NCI-H2107 treated with DMSO at 0.1 percent for 48 hours (cell line): Measurements from ENCODE around the gene NAPB.
"Not testable (repeated sequence)": the region's sequence is repeated elsewhere in the genome, so short reads cannot be mapped to it uniquely, and the experiment has no call there.

Experiments used
- DNase-seq: peaks from one replicate; lab custom pipeline; 2025; ENCODE audit not compliant: unreplicated experiment; lab: John Stamatoyannopoulos, UW

Gene NAPB

DNA sequence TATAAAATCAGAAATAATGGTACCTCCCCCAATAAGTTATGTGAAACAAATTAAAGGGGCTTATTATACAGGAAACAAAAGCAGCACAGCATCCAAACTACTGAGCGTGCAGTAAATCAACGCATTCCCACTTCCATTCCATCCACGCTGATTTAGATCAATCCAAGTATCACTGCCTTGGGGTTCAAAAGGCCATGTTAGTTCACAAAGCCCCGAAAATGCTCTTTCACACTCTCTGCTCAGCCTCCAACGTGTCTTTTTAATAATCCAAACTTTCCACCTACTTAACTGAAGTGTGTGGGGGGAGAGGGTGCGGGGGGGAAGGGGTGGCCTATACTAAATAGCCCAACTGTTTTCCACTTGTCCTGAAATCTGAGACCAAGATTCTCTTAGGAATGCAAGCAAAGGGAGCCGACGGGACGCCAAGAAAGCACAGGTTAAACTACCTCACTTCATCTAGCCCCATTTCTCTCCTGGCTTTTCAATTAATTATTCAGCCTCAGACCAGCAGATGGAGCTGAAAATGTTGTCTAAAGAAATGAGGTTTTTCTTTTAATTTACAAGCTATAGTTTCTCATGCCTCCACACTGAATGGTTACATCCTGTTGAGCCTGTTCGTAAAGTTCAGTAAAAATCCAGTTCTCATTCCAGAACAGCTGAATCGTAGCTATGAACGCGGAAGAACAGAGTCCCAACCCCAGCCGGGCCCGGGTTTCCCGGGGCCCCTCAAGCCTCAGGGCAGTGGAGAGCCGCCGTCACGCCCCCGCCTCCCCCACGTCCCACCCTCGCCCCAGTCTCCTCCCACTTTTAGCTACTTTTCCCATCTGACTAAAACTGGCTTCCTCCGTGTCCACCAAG is 71.7 kb downstream of the NAPB start:
- peak; percentile 22 for DNase-seq

DNA sequence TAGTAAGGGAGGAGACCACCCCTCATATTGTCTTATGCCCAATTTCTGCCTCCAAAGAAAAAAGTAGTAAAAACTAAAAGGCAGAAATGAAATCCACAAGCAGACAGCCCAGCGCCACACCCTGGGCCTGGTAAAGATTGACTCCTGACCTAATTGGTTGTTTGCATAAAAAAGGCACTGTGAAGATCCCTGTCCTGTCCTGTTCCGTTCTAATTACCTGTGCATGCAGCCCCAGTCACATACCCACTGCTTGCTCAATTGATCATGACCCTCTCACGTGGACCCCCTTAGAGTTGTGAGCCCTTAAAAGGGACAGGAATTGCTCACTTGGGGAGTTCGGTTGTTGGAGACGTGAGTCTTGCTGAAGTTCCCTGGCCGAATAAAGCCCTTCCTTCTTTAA is 72.8 kb downstream of the NAPB start:
- DNase-seq: not testable (repeated sequence)

DNA sequence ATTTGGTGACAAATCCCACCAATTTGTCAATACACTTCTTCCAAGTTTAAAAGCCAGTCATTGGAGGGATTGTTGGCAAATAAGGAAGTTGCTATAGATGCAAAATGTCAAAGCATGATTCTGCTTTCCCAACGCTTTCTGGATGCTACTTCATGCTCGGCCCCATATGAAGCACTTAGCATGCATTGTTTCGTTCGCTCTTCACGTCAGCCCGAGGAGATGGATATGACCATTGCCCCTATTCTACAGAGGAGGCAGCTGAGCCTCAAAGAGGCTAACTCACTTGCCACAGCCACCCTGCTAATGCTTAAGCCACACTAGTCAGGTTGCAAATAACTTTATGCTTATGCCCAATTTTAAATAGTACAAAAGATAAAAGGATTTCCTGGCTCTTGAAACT is 73.5 kb downstream of the NAPB start:
- no peak for DNase-seq

DNA sequence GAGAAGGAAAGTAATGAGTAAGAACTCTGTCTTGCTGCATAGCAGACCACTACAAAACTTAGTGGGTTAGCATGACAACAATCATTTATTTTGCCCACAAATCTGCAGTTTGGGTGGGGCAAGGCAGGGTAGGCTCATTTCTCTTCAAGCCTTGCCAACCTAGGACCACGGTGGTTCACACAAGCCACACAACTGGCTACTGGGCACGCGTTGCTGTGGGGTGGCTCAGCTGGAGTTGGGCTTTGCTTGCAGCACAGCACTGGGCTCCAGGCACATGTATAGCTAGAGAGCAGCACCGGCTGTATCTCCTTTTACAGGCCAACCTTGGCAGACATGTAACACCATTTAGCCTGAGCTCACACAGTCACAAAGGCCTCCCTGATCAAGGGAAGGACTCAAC is 75.3 kb downstream of the NAPB start:
- DNase-seq: no peak

DNA sequence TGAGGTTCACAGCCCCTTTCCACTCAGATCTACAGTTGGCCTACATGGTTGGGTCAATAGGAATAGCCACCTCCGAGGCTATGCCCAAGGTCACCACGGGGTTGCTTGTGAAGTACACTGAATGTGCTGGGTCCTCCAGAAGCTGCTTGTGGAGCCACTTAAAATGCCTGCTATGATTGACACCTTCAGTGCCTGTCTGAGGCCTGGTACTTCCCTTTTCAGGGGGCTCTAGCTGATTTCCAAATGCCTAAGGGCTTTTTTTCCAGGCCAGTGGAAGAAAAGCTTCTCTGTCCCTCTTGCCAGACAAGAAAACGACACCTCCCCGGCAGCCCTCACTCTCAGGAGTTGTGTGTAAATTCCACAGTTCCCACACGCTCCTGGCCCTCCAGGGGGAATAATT is 77.0 kb downstream of the NAPB start:
- no peak for DNase-seq

DNA sequence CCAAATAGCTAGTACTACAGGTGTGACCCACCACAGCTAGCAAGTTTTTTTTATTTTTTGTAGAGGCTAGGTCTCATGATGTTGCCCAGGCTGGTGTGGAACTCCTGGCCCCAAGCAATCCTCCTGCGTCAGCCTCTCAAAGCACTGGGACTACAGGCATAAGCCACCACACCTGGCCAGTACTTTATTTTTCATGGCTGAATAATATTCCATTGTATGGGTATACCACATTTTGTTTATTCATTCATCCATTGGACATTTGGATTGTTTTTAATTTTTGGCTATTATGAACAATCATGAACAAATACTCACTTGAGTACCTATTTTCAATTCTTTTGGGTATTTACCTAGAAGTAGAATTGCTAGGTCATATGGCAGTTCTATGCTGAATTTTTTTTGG is 77.7 kb downstream of the NAPB start:
- DNase-seq: no peak

DNA sequence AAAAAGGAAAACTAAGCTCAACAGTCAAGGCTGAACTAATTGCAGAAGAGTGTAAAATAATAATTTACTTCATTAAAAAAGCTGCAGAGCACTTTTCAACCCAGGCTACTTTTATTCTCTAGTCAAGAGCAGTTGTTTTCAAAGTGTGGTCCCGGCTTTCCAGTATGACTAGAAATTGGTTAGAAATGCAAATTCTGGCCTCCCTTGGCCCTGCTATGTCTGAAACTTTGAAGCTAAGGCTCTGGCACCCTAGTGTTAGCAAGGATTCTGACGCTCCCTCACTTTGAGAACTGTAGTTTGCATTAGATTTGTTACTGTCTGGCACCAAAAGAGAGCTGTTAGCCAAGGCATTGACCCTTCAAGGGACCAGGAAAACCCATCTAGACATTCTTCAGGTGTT is 80.2 kb downstream of the NAPB start:
- DNase-seq: no peak

DNA sequence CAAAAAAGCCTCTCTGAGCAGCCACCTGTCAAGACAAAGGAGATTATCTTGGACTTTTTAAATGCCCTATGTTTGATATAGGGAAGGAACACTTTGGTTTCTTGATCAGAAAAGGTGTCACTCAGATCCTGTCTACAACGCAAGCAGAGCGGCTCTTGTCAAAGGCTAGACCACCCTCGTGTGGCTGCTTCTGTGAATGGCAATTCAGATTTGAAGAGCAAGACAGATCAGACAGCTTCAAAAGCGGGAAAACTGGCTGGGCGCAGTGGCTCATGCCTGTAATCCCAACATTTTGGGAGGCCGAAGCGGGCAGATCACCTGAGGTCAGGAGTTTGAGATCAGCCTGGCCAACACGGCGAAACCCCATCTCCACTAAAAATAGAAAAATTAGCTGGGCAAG is 80.8 kb downstream of the NAPB start:
- DNase-seq: no peak

DNA sequence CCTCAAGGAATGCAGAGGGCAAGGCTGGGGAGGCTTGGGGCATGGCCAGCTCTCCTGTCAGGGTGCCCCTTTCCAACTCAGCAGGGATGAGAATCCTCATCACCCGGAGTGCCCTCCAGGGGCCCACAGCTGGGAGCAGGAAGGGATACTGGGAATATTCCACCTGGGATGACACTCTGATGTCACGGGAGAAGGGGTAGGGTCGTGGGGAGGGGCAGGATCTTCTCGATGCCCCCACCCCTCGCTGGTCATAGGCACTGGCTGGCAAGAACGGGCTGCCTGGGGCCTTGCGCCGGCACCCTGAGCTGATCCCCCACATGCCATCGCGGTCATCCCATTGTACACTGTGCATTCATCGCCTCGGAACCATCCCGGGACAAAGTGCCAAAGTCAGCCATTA is 81.3 kb downstream of the NAPB start:
- DNase-seq: no peak

DNA sequence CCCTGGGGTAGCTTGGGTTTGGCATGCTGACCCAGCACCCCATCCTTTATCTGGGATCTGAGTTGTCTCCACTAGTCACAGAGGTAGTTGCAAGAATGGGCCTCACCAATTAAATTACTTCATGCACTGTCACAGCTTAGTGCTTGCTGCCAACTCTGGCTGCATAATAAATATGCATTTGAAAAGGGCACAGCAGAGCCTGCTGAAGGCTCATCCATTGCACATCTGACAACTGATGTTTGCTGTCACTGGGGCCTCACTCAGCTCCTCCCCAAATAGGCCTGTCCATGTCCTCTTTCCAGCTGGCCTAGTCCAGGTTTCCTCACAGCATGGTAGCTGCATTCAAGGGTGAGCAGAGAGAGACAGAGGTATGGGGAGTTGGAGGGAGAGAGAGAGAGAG is 84.0 kb downstream of the NAPB start:
- DNase-seq: no peak

DNA sequence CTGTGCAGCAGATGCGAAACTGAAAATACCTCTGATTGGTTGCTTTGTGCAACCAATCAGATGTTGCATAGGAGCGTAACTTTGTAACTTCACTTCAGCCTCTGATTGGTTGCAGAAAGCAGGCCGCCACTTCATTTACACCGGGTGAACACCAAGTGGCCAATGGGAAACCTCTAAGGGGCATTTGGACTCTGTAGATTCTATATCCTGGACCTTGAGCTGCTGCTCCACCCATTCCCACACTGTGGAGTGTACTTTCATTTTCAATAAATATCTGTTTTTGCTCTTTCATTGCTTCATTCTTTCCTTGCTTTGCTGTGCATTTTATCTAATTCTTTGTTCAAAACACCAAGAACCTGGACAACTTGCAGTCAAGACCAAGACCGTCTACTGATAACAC is 84.8 kb downstream of the NAPB start:
- no peak for DNase-seq

DNA sequence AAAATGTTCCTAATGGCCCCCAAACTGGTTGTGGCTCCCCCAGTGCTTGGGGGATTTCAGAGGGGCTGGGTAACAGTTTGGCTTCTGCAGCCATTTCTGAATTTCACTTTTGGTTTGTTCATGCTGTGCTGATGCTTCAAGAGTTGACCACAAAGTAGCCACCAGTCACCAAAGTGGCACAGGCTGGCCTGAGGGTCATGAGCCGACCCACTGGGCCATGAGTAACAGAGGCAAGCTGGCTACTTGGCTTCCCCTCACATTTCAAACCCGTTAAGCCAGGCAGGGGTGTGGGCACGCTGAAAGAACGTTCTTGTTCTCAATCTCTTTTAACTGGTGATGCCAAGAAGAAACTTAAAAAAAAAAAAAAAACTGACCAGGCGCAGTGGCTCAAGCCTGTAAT is 85.8 kb downstream of the NAPB start:
- DNase-seq: no peak

DNA sequence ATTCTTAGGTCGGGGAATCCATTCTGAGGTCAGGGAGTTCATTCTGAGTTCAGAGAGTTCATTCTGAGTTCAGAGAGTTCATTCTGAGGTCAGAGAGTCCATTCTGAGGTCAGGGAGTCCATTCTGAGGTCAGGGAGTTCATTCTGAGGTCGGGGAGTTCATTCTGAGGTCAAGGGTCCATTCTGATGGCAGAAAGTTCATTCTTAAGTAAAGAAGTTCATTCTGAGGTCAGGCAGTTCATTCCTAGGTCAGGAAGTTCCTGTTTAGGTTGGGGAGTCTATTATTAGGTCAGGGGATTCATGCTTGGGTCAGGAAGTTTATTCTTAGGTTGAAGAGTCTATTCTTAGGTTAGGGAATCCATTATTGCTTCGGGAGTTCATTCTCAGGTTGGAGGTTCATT is 87.2 kb downstream of the NAPB start:
- no peak for DNase-seq

DNA sequence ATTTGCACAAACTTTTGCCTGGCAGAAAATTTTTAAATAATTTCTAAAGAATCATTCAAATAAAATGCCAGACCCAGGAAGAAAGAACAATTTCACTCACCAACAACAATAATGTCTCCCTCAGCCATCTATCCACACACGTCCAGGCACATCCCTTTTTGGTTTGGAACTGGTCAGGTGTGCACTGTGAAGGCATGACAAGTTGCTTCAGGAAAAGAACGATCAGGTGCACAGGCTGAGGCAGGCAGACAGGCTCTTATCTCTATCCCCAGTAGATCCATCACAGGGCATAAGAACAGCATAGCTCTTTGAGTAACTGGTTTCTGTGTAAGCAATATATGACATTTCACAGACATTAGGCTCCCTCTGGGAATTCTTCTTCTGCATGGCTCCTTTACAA is 88.8 kb downstream of the NAPB start:
- no peak for DNase-seq

DNA sequence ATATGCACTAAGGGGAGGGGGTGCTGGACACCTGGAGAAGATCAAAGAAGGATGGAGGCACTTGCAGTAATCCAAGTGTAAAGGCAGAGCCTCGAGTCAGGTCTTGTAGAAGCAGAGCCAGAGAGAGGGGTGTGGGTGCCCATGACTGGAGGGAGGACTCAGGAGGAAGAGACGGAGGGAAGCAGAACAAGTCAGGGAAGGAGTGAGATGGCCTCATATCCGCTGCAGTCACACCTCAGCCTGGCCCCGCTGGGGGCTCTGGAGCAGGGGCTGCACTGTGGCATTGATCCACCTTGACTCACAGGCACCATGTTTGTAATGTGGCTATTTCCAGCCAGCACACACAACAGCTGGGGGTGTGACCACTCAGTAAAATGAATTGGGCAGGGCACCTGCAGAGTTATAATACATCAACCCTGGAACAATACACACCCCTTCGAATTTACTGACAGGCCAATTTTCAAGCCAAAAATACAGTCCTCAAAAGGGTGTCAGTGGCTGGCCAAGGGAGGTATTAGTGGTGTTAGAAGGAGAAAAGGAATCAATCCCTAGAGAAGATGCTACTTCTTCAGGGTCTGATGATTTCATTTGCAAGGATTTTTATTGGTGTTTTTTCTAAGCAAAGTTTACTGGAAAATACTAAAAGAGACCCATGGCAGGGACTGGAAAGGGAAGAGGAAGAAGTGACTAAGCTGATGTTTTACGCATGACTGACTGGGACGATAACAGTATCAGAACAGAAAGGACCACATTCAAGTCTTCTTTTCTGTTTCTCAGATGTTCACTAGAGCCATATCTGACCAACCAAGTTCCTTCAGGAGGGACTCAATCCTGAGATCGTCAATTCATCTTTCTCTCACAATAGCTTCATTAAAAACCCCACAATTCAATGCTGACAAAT is 89.6 kb downstream of the NAPB start:
- DNase-seq: no peak

DNA sequence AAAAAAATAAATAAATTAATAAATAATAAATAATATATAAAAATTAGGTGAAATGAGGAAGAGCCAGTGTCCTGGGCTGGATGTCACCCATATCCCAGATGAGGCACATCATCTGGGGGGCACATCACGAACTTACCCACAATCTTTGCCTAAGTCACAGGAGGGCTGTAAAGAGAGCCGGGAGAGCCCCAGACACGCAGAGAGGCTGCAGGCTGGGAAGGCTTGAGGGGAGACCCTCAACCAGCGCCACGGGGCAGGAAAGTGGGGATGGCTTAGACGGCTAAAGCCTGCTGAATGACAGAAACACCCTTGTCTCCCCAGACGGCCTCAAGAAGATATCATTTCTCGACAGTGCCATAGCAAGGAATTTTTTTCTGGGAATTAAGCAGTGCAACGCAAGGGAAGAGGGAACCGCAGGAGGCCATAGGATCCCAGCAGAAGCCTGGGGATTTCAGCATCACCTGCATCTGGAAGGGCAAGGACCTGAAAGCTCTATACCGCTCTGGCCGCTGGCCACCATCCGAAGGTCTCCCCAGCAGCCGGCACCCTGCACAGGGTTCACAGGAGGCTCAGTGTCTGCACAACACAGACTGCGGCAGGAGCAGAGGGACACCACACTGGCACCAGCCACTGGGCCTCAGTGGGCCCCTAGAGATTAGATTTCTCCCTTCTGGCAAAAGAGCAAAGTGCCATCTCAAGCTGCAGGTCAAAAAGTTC is 93.5 kb downstream of the NAPB start:
- DNase-seq: no peak

DNA sequence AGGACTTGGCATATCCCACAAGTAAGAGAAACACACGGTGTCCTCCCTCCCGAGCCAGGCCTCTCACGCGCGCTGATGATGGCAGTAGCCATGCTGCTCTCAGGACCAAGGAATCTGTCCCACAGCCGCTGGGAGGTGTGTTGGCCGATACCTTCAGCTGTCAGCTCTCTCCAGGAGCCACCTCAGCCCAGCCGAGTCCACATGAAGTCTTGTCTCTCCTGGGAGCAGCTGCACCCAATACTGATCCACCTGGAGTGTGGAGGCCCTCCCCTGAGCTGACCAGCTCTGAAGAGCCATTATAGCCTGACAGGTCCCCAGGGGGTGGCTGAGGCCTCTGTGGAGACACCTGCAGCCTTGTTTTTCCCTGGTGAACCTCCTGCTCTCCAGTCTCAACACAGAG is 94.5 kb downstream of the NAPB start:
- peak; percentile 69 for DNase-seq

DNA sequence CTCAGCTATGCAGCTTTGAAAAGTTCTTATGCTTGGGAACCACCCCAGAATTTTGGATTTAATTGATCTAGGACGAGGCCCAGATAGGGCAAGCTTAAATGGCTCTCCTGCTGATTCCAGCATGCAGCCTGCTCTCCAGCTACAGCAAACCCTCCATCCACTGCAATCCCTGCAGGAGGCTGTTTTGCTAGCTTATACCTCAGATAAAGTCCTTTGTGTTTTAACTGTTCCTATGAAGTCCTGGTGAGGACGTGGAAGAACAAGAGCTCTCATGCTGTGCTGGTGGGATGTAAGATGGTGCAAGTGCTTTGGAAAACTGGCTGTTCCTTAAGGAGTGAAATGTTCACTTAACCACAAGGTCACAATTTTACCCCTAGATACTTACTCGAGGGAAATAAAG is 96.2 kb downstream of the NAPB start:
- no peak for DNase-seq
